Neural progenitor cell (in vitro differentiated cells): ENCODE measurements around the gene SUN5. TPM values are rescaled to one million over a fixed set of nuclear protein-coding genes. Genes with fewer than 3 reads are reported as not detected.

Source experiments
- DNase-seq: peaks from one replicate; pipeline ENCODE4 v3.0.0-alpha.2; 2016; ENCODE audit warnings: low spot score
- H2AFZ ChIP-seq: fragments of 200-600 bp; sonication (generic); replicated peaks from 2 replicates; pipeline ENCODE4 v1.6.1; 2016; ENCODE audit warnings: antibody characterized with exemption
- H3F3A ChIP-seq: fragments of 200-600 bp; sonication (generic); 2 replicates; pipeline ENCODE4 v1.6.1; 2016; ENCODE audit warnings: antibody characterized with exemption, low read depth
- H3K27ac ChIP-seq: fragments of 200-600 bp; sonication (generic); 2 replicates; pipeline ENCODE4 v1.5.1; 2016; ENCODE audit warnings: mild to moderate bottlenecking
- H3K27me3 ChIP-seq: fragments of 200-600 bp; sonication (generic); 2 replicates; pipeline ENCODE4 v1.6.1; 2016; ENCODE audit warnings: mild to moderate bottlenecking, moderate library complexity
- H3K36me3 ChIP-seq: fragments of 200-600 bp; sonication (generic); 2 replicates; pipeline ENCODE4 v1.5.1; 2016
- H3K4me1 ChIP-seq: fragments of 200-600 bp; sonication (generic); 2 replicates; pipeline ENCODE4 v1.6.1; 2016; ENCODE audit warnings: mixed run types
- H3K4me2 ChIP-seq: fragments of 200-600 bp; sonication (generic); 2 replicates; pipeline ENCODE4 v1.6.1; 2016
- H3K4me3 ChIP-seq: fragments of 200-600 bp; sonication (generic); 2 replicates; pipeline ENCODE4 v1.5.1; 2016
- H3K79me2 ChIP-seq: fragments of 200-600 bp; sonication (generic); 2 replicates; pipeline ENCODE4 v1.6.1; 2016; ENCODE audit warnings: low read depth
- H3K9ac ChIP-seq: fragments of 200-600 bp; sonication (generic); 2 replicates; pipeline ENCODE4 v1.6.1; 2016
- H3K9me3 ChIP-seq: fragments of 200-600 bp; sonication (generic); 2 replicates; pipeline ENCODE4 v1.5.1; 2016; ENCODE audit warnings: low read depth
- H4K20me1 ChIP-seq: fragments of 200-600 bp; sonication (generic); 2 replicates; pipeline ENCODE4 v1.6.1; 2016; ENCODE audit warnings: low read depth
- H3K27ac Mint-ChIP-seq: 3 replicates; pipeline ENCODE4 v1.8.0; 2021; ENCODE audit warnings: mixed read lengths
- H3K27me3 Mint-ChIP-seq: 2 replicates; pipeline ENCODE4 v1.8.0; 2022; ENCODE audit warnings: low read depth, mild to moderate bottlenecking, inconsistent platforms, moderate library complexity, mixed read lengths; ENCODE audit not compliant: insufficient read depth
- H3K36me3 Mint-ChIP-seq: 3 replicates; pipeline ENCODE4 v1.8.0; 2021; ENCODE audit warnings: mixed read lengths
- H3K4me1 Mint-ChIP-seq: 3 replicates; pipeline ENCODE4 v1.8.0; 2021; ENCODE audit warnings: mixed read lengths
- H3K4me3 Mint-ChIP-seq: 3 replicates; pipeline ENCODE4 v1.8.0; 2021; ENCODE audit warnings: mild to moderate bottlenecking, moderate library complexity, mixed read lengths
- H3K9me3 Mint-ChIP-seq: 3 replicates; pipeline ENCODE4 v1.8.0; 2020; ENCODE audit warnings: mixed read lengths
- EZH2 ChIP-seq: fragments of 200-600 bp; sonication (generic); IDR thresholded peaks from 2 replicates; pipeline ENCODE4 v1.6.1; 2017; ENCODE audit warnings: antibody characterized with exemption, mild to moderate bottlenecking, moderate library complexity
- EZH2phosphoT487 ChIP-seq: fragments of 200-600 bp; sonication (generic); IDR thresholded peaks from 2 replicates; pipeline ENCODE4 v1.6.1; 2017; ENCODE audit warnings: antibody characterized with exemption
- total RNA-seq: library from RNA; depleted of rRNA; stranded (reverse); fragments of >200 nt; gene quantifications from 2 replicates; pipeline ENCODE4 v1.2.3, GENCODE V29; 2015; ENCODE audit warnings: low replicate concordance
- TF ChIP-seq, protein P1 (sequence below): fragments of 200-600 bp; sonication (generic); IDR thresholded peaks from 2 replicates; pipeline ENCODE4 v1.5.1; 2017; ENCODE audit warnings: antibody characterized with exemption, mild to moderate bottlenecking

The SUN5 gene, protein sequence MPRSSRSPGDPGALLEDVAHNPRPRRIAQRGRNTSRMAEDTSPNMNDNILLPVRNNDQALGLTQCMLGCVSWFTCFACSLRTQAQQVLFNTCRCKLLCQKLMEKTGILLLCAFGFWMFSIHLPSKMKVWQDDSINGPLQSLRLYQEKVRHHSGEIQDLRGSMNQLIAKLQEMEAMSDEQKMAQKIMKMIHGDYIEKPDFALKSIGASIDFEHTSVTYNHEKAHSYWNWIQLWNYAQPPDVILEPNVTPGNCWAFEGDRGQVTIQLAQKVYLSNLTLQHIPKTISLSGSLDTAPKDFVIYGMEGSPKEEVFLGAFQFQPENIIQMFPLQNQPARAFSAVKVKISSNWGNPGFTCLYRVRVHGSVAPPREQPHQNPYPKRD
- total RNA-seq = not detected in 2 replicates

DNA sequence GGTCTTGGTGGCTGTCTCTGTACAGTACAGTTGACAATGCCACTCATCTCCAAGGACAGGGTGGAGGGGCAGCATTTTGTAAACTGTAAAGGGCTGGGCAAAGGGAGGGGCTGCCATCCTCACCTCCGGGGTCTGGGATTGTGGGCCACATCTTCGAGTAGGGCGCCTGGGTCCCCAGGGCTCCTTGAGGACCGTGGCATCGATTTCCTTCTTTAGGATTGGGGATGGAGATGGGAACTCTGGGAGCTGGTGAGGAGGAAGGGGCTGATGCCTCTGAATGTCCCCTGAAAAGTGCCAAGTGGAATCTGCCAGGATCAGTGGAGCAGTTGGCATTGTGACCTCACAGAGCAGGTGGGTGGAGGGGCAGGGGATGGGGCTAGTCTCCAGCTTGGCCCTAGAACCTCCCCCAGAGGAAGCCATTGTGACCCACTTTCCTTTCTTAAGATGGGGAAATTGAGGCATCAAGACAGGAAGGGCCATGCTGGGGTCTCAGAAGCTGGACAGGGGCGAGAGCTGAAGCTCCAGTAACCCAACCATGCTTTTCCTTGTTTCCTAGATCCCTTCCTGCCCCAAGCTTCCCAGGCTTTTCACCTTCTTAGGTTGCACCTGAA is at the start of gene SUN5:
Gene SUN5, minus strand, starts transcription at position 293 of the 611 bp plus-strand sequence. Its CDS starts 93 bp downstream, at position 200.
- H3K4me1 ChIP-seq = no peaks in the 10 kb centered on the region
- Mint-ChIP-seq H3K9me3 (peaks cover 2% of the 10 kb centered on the region), H3K36me3 (no peaks in the 10 kb centered on the region)

DNA sequence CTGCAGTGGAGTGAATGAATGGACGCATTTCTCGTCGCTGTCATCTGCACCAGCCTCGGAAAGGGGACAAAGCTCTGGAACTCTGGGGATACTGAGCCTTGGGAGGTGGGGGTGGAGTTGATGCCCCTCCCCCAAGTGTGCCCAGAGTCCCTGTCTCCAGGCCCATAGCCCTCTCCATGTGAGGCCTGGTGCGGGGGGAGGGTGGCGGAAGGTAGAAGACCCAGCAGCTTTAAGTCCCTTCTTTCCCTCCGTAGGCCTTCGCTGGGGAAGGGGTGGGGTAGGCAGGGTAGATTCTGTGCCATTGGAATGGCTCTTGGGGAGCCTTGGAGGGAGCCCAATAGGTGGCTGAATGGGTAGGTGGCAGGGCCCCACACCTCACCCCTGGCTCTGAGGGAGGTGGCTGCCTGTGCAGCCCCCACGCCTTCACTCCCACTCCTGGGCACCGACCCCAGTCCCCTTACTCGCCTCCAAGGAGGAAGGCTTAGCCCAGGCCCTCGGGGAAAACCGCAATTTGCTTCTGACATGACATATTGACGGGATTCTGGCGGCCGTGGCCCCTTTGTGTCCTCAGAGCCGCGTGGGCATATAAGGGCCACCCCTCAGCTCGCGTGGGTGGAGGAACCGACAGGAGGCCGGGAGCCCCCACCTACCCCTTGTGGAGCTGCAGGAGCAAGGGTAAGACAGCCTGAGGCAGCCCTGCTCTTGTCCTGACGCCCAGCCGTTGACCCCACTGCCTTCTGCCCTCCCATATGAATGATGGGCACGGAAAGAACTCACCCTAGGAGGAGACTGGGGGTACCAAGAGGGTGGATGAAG is 49.3 kb upstream of the SUN5 start, which contains the start of gene BPIFB3:
Gene BPIFB3, plus strand, starts transcription at position 613 of the 816 bp plus-strand sequence. CDS start 1,533 bp downstream, outside the sequence.
- Histone ChIP-seq H3K4me1 (peaks cover 4% of the 10 kb centered on the region), H3K27ac (no peak within 1 kb of the TSS), H4K20me1 (no peaks in the 10 kb centered on the region), H3K9me3 (no peaks in the 10 kb centered on the region), H2AFZ (peak within 1 kb of the TSS; percentile 38), H3K9ac (no peak within 1 kb of the TSS), H3K4me2 (no peak within 1 kb of the TSS), H3K4me3 (no peak within 1 kb of the TSS), H3F3A (no peaks in the 10 kb centered on the region), H3K27me3 (no peaks in the 10 kb centered on the region), H3K36me3 (no peaks in the 10 kb centered on the region), H3K79me2 (no peaks in the 10 kb centered on the region)
- peaks cover 9% of the 10 kb centered on the region for H3K27me3 Mint-ChIP-seq
- H3K4me1 Mint-ChIP-seq = peaks cover 14% of the 10 kb centered on the region
- H3K9me3 Mint-ChIP-seq = no peaks in the 10 kb centered on the region
- no peak within 1 kb of the TSS for H3K27ac Mint-ChIP-seq
- no peaks in the 10 kb centered on the region for H3K36me3 Mint-ChIP-seq
- TF ChIP-seq EZH2phosphoT487 (no peak), EZH2 (no peak)
- TF ChIP-seq, protein P1, sequence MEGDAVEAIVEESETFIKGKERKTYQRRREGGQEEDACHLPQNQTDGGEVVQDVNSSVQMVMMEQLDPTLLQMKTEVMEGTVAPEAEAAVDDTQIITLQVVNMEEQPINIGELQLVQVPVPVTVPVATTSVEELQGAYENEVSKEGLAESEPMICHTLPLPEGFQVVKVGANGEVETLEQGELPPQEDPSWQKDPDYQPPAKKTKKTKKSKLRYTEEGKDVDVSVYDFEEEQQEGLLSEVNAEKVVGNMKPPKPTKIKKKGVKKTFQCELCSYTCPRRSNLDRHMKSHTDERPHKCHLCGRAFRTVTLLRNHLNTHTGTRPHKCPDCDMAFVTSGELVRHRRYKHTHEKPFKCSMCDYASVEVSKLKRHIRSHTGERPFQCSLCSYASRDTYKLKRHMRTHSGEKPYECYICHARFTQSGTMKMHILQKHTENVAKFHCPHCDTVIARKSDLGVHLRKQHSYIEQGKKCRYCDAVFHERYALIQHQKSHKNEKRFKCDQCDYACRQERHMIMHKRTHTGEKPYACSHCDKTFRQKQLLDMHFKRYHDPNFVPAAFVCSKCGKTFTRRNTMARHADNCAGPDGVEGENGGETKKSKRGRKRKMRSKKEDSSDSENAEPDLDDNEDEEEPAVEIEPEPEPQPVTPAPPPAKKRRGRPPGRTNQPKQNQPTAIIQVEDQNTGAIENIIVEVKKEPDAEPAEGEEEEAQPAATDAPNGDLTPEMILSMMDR = no peak
- peak within 1 kb of the TSS; percentile 28 for H3K4me3 Mint-ChIP-seq
- peak; percentile 13 for DNase-seq

More for the DNA sequence above, at the start of gene SUN5:
- H3K4me3 ChIP-seq = no peak within 1 kb of the TSS
- Mint-ChIP-seq H3K4me3 (no peak within 1 kb of the TSS), H3K4me1 (peaks cover 14% of the 10 kb centered on the region), H3K27ac (no peak within 1 kb of the TSS), H3K27me3 (peaks cover 18% of the 10 kb centered on the region)
- no peaks in the 10 kb centered on the region for H3K9me3 ChIP-seq
- H3K27me3 ChIP-seq = no peaks in the 10 kb centered on the region
- H3F3A ChIP-seq = no peaks in the 10 kb centered on the region
- no peak within 1 kb of the TSS for H3K4me2 ChIP-seq
- no peaks in the 10 kb centered on the region for H3K36me3 ChIP-seq
- TF ChIP-seq EZH2phosphoT487 (no peak), EZH2 (no peak)
- TF ChIP-seq, protein P1 = no peak
- no peak within 1 kb of the TSS for H3K27ac ChIP-seq
- H2AFZ ChIP-seq = no peak within 1 kb of the TSS
- no peaks in the 10 kb centered on the region for H3K79me2 ChIP-seq
- no peak within 1 kb of the TSS for H3K9ac ChIP-seq
- no peaks in the 10 kb centered on the region for H4K20me1 ChIP-seq
- DNase-seq = no peak

DNA sequence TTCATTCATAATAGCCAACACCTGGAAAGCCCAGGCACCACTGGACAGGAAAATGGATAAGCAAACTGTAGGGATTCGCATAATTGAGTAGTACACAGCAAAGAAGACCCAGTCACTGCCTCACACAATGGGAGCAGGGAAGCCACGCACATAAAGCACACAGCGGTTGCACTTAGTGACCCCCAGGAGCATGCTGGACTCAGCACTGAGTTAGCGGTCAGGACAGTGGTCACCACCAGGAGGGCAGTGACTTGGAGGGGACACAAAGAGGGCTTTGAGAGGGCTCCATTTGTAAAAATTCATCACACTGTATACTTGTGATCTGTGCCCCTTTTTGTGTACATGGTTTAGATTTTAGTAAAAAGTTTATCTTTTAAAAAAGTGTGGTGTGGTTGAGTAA is 47.1 kb upstream of the SUN5 start:
- no peak overlapping the region for H3K4me3 Mint-ChIP-seq
- TF ChIP-seq EZH2phosphoT487 (no peak), EZH2 (no peak)
- TF ChIP-seq, protein P1 = no peak

More for the DNA sequence above, 47.1 kb upstream of the SUN5 start:
- no peaks in the 10 kb centered on the region for H3K36me3 Mint-ChIP-seq
- Histone ChIP-seq H3F3A (no peaks in the 10 kb centered on the region), H3K9ac (no peak overlapping the region), H3K27me3 (no peaks in the 10 kb centered on the region), H3K79me2 (no peaks in the 10 kb centered on the region), H2AFZ (no peak overlapping the region), H3K9me3 (no peaks in the 10 kb centered on the region), H3K27ac (no peak overlapping the region), H3K4me3 (no peak overlapping the region), H4K20me1 (no peaks in the 10 kb centered on the region), H3K4me2 (no peak overlapping the region), H3K4me1 (peaks cover 4% of the 10 kb centered on the region), H3K36me3 (no peaks in the 10 kb centered on the region)
- peak; percentile 64 for DNase-seq
- H3K27me3 Mint-ChIP-seq = peaks cover 4% of the 10 kb centered on the region
- no peak overlapping the region for H3K27ac Mint-ChIP-seq
- H3K9me3 Mint-ChIP-seq = peaks cover 2% of the 10 kb centered on the region
- H3K4me1 Mint-ChIP-seq = peaks cover 14% of the 10 kb centered on the region
